Kidney (tissue), 14 donors: Measurements from ENCODE around the gene TMEM156. TPM values are rescaled to one million over a fixed set of nuclear protein-coding genes. Genes with fewer than 3 reads are reported as not detected.

Source experiments
- DNase-seq, 5 donors: peaks; one replicate each; pipeline ENCODE4 v3.0.0-alpha.2; 2013 to 2020
- FAIRE-seq: peaks from 2 replicates; lab custom pipeline; 2012; peaks lifted over from hg19 to GRCh38; lab: Jason Lieb, UNC
- H3K27ac ChIP-seq, 2 donors: one replicate each; pipeline ENCODE4 v1.7.0; 2013; ENCODE audit warnings: low read depth in 2 of 2, low read length in 2 of 2, inconsistent platforms in 1 of 2
- H3K27me3 ChIP-seq: one replicate; pipeline ENCODE4 v1.7.1; 2013; ENCODE audit warnings: low read length, inconsistent platforms; ENCODE audit not compliant: control insufficient read depth, insufficient read depth
- H3K36me3 ChIP-seq, 3 donors: one replicate each; pipeline versions ENCODE4 v1.7.0 to v1.7.1; 2013; ENCODE audit warnings: low read length in 3 of 3, control low read depth in 1 of 3, inconsistent platforms in 1 of 3; ENCODE audit not compliant: insufficient read depth in 3 of 3, control insufficient read depth in 2 of 3
- H3K4me1 ChIP-seq, 3 donors: one replicate each; pipeline versions ENCODE4 v1.7.0 to v1.7.1; 2013; ENCODE audit warnings: low read length in 3 of 3, inconsistent platforms in 1 of 3, low read depth in 1 of 3; ENCODE audit not compliant: control insufficient read depth in 2 of 3, insufficient read depth in 2 of 3
- H3K4me3 ChIP-seq, 3 donors: one replicate each; pipeline versions ENCODE4 v1.7.0 to v1.8.1; 2013; ENCODE audit warnings: low read length in 3 of 3, control low read depth in 1 of 3, inconsistent platforms in 1 of 3
- H3K9ac ChIP-seq, 3 donors: one replicate each; pipeline versions ENCODE4 v1.7.0 to v1.7.1; 2013; ENCODE audit warnings: low read length in 3 of 3, control low read depth in 1 of 3, inconsistent platforms in 1 of 3
- H3K9me3 ChIP-seq, 3 donors: one replicate each; pipeline versions ENCODE4 v1.7.0 to v1.7.1; 2013; ENCODE audit warnings: low read length in 3 of 3, control low read depth in 1 of 3, inconsistent platforms in 1 of 3; ENCODE audit not compliant: control insufficient read depth in 2 of 3, insufficient read depth in 1 of 3
- intact Hi-C: fragments of 100-400 bp; cut with DNase I; formaldehyde crosslinking; loops from one replicate; pipeline ENCODE4 v1.11.1; 2022
- polyA plus RNA-seq: library from polyadenylated mRNA; stranded (reverse); fragments of 350-450 nt; fragmentation: Illumina TruSeq; extraction: RNeasy Lipid Tissue Mini Kit (QIAGEN cat#74804); gene quantifications from one replicate; pipeline ENCODE4 v1.2.3, GENCODE V29; 2014; ENCODE audit warnings: low read depth, low replicate concordance; ENCODE audit not compliant: insufficient read depth
- total RNA-seq: library from RNA; stranded (reverse); fragmentation: NEBNext Ultra II Directional; extraction: Animal tissue kit (Norgen Biotek cat#: 25700); gene quantifications from one replicate; pipeline ENCODE4 v1.2.1, GENCODE V29; 2021
- TF ChIP-seq, protein P1 (sequence below): IDR thresholded peaks from 3 replicates; pipeline ENCODE4 v1.5.1; 2012; ENCODE audit warnings: mild to moderate bottlenecking, moderate library complexity, borderline replicate concordance; ENCODE audit not compliant: insufficient read depth; ENCODE audit errors: extremely low read depth
- donor health status: control.
- donor health status: control.
- donor health status: control.
- donor health status: control.
- donor health status: control.
- donor health status: DM: yes; HTN: yes; CAD: no.
- donor health status: Normal renal cell carcinoma (clear cell type).

Gene TMEM156
- total and polyA plus RNA-seq, 2 donors from 2014 or later, result 1.8 to 3.5 TPM

DNA sequence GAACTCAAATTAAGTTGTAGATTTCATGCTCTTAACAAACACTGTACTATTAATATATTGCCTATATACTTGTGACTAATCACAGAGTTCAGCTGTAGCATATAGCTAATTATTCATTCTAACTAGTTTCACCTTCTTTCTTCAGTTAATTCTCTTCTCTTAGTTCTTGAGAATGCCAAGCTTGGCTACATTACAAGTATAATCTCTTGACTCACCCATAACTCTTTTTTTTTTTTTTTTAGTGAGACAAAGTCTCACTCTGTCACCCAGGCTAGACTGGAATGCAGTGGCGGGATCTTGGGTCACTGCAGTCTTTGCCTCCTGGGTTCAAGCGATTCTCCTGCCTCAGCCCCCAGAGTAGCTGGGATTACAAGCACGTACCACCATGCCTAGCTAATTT is 35.2 kb upstream of the TMEM156 start:
- no peaks in the 10 kb centered on the region for H3K27me3 ChIP-seq
- FAIRE-seq (no peak), DNase-seq (no peak)
- H3K9ac ChIP-seq, result no peak overlapping the region
- TF ChIP-seq, protein P1, sequence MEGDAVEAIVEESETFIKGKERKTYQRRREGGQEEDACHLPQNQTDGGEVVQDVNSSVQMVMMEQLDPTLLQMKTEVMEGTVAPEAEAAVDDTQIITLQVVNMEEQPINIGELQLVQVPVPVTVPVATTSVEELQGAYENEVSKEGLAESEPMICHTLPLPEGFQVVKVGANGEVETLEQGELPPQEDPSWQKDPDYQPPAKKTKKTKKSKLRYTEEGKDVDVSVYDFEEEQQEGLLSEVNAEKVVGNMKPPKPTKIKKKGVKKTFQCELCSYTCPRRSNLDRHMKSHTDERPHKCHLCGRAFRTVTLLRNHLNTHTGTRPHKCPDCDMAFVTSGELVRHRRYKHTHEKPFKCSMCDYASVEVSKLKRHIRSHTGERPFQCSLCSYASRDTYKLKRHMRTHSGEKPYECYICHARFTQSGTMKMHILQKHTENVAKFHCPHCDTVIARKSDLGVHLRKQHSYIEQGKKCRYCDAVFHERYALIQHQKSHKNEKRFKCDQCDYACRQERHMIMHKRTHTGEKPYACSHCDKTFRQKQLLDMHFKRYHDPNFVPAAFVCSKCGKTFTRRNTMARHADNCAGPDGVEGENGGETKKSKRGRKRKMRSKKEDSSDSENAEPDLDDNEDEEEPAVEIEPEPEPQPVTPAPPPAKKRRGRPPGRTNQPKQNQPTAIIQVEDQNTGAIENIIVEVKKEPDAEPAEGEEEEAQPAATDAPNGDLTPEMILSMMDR, result no peak
- no peaks in the 10 kb centered on the region for H3K4me1 ChIP-seq
- no peaks in the 10 kb centered on the region for H3K9me3 ChIP-seq
- no peak overlapping the region for H3K4me3 ChIP-seq
- intact Hi-C loops, result no loop called here
- no peaks in the 10 kb centered on the region for H3K36me3 ChIP-seq
- no peak overlapping the region for H3K27ac ChIP-seq

DNA sequence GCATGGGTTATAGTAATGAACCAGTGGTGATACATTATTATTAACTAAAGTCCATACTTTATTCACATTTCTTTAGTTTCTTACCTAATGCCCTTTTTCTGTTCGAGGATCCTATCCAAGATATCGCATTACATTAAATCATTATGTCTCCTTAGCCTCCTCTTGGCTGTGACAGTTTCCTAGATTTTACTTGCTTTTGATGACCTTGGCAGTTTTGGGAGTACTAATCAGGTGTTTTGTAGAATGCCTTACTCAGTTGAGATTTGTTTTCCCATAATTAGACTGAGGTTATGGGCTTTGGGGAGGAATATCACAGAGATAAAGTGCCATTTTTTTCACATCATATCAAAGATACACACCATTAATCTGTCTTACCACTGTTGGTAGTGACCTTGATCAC is 34.8 kb upstream of the TMEM156 start:
- FAIRE-seq, result no peak
- Histone ChIP-seq H3K9me3 (no peaks in the 10 kb centered on the region), H3K9ac (no peak overlapping the region), H3K36me3 (no peaks in the 10 kb centered on the region), H3K27me3 (no peaks in the 10 kb centered on the region), H3K27ac (no peak overlapping the region), H3K4me1 (no peaks in the 10 kb centered on the region), H3K4me3 (no peak overlapping the region)
- intact Hi-C loops, result no loop called here
- no peak for DNase-seq
- TF ChIP-seq, protein P1, result no peak

DNA sequence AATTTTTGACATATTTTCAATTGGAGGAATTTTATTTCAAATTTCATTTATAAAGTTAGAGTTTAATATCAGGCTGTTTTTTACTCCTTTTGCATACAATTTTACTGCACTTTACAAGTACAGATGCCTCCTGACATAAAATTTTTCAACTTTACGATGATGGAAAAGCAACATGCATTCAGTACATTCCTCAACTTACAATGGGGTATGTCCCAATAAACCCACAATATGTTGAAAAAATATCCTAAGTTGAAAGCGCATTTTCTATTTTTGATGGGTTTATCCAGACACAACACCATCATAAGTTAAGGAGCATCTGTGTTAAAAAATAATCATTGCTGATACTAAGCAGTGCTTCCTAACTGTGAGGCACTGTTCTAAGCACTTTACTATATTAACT is 34.2 kb upstream of the TMEM156 start:
- H3K27ac ChIP-seq, result no peak overlapping the region
- intact Hi-C loops, result no loop called here
- DNase-seq (no peak), FAIRE-seq (no peak)
- H3K4me3 ChIP-seq, result no peak overlapping the region
- no peaks in the 10 kb centered on the region for H3K27me3 ChIP-seq
- TF ChIP-seq, protein P1, result no peak
- H3K9me3 ChIP-seq, result no peaks in the 10 kb centered on the region
- H3K36me3 ChIP-seq, result no peaks in the 10 kb centered on the region
- no peaks in the 10 kb centered on the region for H3K4me1 ChIP-seq
- H3K9ac ChIP-seq, result no peak overlapping the region

GRCh38 chr4:39063430-39063829 is 31.2 kb upstream of the TMEM156 start:
- no peak for DNase-seq
- intact Hi-C loops, result no loop called here
- no peak for FAIRE-seq

More at GRCh38 chr4:39063430-39063829, 31.2 kb upstream of the TMEM156 start:
- Histone ChIP-seq H3K36me3 (no peaks in the 10 kb centered on the region), H3K4me3 (no peak overlapping the region), H3K4me1 (peaks cover 0 to 3% (median 0%) of the 10 kb centered on the region in 3 donors), H3K9ac (no peak overlapping the region), H3K27me3 (no peaks in the 10 kb centered on the region), H3K27ac (no peak overlapping the region), H3K9me3 (no peaks in the 10 kb centered on the region)
- TF ChIP-seq, protein P1, result no peak
